NCI-H226 (cell line): ENCODE data around the gene GRAMD4.

Experiments
- DNase-seq: peaks from one replicate; pipeline ENCODE4 v3.0.0-alpha.2; 2015

GRAMD4 gene

DNA sequence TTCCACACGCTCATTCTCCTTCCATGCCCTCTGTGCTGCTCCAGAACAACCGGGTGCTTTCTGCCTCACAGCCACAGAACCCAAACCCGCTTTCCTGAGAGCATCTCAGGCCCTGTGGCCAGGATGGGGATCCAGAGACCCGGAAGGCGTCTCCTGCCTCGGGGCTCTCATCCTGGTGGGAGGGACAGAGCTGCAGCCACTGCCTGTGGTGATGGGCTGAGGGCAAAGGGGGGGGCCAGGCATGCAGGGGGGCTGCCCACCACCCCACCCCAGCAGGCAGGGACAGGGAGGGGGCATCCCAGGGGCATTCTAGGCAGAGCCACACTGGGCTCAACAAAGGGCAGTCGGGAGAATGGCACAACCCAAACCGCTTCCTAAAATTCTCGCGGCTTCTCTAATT, 76.4 kb downstream of the GRAMD4 start:
- no peak for DNase-seq

DNA sequence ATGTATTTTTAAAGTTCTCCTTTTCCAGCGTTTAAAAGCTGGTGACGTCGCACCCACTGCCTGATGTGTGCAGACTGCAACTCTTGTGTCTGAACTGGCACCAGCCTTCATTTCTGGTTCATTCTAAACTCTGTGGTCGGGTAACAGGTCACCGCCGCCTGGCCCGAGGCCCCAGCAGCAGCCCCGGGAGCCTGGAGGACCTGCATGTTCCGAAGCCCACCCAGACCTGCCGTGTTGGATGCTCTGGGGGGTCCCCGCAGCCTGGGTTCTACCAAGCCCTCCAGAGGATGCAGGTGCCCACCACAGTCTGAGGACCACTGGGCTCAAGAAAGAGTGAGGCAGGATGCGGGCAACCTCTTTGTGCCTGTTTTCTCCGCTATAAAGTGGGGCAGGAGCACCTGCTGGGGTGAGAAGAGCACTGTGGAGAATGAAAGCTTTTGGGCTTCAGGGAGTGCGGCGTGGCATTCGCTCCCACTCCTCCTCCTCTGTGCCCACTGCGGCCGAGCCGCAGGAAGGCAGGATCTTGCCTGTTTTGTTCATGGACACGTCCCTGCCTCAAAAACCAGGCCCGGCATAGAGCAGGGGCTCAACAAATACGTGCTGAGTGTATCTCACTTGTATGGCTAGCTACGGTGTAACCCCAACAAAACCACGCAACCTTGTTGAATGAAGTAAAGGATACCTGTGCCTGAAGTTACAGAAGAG, 77.8 kb downstream of the GRAMD4 start:
- no peak for DNase-seq

DNA sequence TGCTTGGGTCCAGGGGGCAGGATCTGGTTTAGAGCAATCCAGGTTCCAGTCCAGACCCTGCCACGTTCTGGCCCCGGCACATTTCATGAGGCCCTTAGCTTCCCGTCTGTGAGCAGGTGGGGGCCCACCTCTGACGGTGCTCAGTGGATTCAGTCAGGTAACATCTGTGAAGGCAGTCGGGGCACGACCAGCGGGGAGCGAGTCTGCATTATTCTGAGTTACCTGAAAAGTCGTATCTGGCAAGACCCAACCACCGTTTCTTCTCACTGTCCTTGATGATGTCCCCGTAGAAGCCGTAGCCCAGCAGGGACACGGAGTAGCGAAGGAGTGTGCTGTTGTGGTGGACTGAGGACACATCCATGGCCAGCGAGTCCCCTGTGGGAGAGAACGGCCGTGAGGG, 78.9 kb downstream of the GRAMD4 start:
- DNase-seq = no peak

DNA sequence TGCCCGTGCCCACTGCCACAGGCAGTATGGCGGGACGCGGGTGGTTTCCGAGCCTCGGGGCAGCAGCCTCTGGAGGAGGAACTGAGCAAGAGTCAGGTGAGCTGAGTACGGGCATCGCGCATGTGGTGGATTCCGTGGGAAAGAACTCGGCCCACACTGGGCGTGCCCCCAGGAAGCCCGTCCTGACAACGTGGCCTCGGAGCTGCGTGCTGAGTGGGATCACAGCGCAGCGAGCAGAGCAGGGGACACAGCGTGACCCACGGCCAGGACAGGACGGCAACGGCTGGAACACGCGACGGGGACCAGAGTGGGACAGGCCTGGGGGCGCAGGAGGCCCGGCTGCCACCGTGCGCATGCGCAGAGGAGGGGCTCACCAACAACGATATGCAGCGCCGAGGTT, 81.1 kb downstream of the GRAMD4 start:
- no peak for DNase-seq

DNA sequence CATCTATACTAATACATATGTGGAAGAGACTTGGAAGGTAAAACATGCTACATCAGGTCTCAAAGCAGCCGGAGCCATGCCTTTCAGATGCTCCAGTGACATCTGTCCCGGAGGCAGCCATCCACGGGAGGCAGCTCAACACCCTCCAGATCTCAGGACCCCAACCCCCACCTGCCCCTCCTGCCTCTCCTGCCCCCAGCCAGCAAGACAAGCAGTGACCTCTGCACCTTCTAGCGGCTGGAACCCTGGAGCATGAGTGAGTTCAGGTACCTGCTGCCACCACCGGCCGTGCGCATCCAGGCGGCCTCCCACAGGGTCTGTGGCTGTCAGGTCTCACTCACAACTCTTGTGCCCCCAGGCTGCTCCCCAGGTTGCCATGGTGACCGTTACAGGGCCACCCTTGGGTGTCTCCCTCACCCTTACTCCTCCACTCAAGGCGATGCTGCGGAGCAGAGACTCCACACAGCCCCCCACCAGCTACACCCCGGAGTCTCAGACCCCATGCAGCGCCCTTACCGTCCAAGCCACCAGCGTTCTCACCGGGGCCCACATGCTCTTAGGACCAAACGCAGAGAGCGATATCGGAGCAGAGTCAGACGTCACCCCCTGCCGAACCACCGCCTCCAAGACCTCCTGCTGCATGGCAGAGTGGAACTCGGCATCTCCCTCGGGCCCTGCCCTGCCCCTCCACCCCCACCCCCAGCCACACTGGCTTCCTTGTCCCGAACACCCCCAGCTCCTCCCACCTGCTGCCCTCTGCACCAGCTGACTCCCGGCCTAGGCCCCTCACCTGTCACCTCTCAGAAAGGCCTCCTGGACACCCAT, 83.2 kb downstream of the GRAMD4 start:
- DNase-seq = no peak

DNA sequence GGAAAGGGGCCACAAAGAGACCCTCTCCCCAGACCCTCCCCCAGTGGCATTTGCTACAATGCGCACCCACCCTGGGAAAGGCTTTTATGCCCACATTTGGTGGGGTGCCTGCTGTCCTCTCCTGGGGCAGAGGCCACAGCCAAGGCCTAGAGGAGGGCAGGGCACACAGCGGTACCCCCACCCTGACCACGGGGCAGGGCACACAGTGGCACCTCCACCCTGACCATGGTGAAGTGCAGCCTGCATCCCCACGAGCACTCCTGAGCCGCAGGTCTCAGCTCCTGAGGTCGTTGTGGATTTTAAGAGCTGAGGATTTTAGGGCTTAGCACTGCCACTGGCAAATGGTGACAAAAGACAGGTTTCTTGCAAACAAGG, 83.8 kb downstream of the GRAMD4 start:
- no peak for DNase-seq

DNA sequence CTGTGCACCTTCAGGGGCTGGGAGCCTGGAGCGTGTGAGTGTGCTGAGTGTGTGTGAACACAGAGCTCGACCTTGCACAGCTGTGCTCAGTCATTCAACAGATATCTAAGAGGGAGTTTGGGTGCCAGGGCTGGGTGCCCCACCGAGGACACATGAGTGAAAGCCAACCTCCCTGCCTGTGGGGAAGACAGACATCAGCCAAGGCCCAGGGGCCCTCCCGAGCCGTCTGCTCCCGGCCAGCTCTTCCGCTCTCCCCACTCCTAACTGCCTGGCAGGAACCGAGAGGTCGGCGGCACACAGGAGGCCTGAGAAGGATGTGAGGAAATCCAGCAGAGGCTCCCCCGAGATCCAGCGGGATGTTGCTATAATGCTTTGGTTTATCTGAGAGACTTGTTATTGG, 85.9 kb downstream of the GRAMD4 start:
- DNase-seq = no peak

DNA sequence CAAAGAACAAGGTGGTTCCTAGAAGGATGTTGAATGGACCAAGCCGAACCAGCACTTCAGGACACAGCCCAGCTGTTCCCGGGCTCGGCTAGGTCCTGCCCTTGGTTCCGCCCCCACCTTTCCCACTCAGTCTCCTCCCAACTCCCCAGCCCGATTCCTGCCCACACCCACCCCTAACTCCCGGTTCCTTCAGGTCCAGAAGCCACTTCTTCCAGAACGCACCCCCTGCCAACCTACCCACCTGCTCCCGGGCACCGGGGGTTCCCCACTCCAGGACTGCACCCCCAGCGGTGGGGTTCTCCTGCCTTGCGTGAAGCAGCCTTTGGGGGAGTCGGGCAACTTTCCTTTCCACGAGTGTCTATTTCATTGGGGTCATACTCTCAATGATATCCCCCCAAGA, 87.1 kb downstream of the GRAMD4 start:
- no peak for DNase-seq

DNA sequence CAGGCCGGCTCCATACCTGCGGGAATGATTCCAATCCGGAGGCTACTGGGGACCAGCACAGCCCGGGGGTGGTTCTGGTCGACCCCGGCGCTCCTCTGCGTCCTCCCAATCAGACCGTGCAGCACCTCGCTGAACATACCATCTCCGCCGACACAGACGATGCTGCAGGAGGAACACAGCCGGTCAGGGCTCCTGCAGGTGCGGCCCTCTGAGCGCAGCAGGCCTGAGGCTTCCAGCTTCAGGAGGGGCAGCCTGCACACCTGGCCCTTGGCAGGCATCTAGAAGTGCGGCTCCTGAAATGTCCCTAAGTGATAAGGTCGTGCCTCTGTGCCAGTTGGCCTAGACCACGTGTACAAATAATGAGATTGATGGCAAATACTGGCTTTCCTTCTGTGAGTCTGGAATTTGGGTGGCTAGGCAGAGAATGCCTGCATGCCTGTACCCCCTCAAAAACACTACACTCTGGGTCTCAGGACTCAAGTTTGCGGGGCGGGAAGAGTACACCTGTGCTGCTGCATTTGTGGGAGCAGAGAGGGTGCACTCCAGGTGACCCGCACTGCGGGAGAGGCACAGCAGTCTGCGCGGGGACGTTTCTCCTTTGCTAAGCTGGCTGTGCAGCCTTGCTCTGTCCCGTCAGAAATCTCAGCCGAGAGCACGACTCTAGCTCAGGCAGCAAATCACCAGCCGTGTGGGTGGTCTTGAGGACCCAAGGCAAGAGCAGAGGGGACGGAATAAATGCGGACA, 87.8 kb downstream of the GRAMD4 start:
- DNase-seq = no peak

DNA sequence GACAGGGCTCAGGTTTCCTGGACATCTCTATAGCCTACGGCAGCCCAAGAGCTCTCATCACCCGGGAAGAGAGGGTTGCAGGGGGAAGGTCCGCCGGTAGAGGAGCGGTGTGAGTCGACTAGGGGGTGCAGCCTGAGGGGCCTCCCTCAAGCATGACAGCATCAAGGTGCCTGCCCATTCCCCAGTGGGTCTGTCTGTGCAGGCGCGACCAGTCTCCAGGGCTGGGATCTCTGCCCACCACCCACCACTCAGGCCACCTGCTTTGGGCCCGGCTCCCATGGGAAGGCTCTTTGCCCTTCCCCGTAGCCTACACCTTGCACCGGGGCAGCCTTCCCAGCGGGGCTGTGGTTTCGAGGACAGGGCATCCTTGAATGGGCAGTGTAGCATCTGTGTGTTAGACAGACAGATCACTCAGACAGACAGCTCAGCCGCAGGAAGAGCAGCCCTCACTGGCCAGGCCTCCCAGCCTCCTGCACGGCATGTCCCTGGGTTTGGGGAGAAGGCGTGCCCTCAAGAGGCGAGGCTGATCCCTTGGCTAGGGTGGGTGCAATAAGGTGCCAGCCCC, 88.7 kb downstream of the GRAMD4 start:
- no peak for DNase-seq

DNA sequence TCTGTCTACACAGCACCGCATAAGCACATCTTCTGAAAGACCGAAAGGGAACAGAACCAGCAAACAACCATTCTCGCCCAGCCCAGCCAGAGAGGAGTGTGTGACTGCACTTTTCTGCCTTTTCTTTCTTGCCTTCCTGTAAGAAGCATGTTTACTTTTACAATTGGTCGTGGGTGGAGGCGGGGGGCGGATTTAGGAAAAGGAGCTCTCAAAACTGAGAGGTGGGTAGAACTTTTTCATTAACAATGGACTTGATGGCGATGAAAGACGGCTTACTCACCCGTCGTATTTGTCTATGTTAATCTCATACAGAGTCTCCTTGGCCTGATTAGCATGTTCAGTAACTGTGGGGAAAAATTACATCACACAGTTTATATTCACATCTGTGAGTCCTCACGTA, 90.6 kb downstream of the GRAMD4 start:
- no peak for DNase-seq

DNA sequence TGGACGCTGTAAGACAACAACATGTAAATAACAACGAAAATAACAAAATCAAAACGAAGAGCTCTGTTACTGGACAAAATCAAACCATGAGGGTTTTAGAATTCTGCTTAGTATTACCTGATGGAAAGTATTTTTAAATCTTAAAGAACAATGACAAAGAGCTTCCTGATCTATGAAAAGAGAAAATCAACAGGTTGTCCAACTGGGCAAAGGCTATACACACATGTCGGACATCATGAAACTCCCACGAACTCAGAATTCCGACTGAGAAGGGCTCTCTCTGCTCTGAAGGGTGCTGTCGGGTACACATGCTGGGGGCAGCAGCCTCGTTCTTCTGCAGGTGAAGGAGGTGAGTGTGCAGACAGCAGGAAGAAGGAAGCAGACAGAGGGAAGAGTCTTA, 92.1 kb downstream of the GRAMD4 start:
- no peak for DNase-seq

DNA sequence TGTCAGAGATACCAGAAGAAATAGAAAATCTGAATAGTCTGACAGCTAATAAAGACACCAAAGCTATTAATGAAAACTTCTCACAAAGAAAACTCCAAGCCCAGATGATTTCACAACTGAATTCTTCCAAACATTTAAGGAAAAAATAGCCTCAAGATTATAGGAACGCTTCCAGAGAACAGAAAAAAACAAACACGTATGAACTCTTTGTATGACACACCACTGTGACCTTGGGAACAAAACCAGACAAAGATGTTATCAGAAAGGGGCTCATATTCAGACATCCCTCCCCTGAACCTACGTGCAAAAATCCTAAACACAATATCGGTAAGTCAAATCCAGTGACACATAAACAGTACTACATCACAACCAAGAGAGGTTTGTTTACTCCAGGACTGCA, 94.4 kb downstream of the GRAMD4 start:
- DNase-seq = no peak

DNA sequence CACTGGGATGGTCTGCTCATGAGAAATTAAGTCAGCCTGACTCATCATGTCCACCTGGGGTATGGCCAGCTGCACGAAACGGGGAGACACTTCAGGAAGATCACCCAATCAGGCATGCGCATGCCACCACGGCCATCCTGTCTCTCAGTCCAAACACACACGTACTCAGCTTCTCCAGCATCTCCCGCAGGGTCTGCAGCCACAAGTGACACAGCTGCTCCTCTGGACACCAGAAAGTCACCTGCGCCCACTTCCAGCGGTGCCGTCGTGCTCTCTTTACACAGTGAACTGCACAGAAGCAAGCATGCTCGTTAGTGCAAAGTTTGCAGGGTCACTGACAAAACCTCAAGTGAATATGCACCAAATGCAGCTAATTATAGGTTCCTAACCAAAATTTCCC, 99.7 kb downstream of the GRAMD4 start:
- no peak for DNase-seq

DNA sequence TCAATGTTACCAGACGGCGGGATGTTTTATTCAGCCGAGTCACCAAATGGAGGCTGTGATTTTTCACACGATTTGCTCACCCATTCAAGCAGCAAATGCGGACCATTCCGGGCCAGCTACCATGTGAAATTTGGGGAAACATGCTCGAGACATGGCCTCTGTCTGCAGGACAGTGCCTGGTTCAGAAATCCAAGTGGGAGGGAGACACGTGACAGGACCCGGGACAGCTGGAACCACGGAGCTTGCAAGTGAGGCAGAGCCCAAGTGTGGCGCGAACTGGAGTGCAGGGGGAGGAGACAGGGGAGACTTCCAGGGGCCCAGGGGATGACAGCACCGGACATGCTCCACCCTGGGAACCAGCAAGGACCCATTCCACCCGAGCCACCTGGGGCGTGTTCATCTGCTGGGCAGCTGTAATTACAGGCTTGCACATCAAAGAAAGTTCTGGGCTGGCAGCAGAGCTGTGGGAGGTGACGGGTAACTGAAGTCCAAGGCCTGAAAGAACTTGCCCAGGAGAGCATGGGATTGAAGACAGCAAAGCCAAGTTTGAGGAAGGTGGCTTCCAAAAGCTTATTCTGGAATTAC, 101.4 kb downstream of the GRAMD4 start:
- no peak for DNase-seq

DNA sequence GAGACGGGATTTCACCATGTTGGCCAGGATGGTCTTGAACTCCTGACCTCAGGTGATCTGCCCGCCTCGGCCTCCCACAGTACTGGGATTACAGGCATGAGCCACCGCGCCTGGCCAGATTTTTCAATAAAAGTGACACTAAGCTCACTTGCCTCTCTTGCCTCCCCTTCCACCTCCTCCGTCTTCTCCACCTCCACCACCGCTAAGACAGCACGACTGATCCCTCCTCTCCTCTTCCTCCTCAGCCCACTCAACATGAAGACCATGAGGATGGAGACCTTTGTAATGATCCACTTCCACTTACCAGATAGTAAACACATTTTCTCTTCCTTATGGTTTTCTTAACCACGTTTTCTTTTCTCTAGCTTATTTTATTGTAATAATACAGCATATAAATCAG, 103.7 kb downstream of the GRAMD4 start:
- DNase-seq = no peak

DNA sequence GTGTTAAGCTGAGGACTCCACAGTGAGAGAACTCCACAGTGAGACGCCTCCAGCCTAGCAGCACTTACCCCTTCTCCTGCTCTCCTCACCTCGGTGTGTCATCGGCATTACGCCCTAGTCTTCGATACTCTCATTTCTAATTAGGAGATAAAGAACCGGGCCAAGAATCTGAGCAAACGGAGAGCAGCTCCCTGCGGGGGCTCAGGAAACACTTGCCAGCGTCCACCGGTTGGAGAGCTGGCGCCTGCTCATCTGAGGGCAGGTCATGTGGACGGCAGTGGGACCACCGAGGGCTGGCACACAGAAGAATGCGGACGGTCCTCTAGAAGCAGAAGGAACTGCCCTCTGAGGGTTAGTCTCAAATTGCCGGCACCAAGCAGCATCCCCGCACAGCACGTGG, 104.9 kb downstream of the GRAMD4 start:
- no peak for DNase-seq

DNA sequence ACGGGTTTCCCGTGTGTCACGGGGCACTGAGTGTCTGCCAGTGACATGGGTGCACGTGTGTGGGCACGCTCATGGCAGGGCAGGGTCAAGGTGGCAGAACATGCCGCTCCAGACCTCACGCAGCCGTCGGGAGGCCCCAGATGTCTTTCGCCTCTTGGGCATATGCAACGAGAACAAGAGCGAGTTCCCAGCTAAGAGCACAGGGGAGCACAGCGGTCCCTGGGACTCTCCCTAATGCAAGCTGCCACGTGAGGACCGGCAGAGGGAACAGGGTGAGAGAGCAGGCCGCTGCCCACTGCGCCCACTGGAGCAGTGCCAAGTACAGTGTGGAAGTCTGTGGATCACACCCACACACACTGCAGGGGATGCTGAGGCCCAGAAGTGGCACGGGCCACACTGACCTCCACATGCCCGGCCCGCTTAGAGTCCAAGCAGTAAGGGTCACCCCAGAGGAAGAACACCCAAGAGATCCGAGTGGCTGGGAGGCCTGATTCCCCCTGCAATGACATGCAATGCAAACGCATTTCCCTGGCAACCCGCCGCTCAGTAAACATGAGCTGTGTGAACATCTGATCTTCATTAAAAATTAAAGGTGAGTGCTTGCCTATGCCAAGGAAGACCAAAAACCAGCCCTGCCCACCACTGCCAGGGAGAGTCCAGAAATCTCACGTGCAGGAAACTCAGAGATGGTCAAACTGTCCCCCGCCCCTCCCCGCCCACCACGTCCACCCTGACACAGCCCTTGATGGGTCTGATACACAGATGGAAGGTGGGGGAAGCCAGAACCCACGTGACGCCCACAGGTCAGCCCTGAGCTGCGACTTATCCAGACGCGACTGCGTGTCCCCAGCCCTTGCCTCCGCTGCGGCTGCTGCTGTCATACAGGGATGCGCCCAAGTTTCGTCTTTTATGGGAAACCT, 106.1 kb downstream of the GRAMD4 start:
- DNase-seq = no peak

DNA sequence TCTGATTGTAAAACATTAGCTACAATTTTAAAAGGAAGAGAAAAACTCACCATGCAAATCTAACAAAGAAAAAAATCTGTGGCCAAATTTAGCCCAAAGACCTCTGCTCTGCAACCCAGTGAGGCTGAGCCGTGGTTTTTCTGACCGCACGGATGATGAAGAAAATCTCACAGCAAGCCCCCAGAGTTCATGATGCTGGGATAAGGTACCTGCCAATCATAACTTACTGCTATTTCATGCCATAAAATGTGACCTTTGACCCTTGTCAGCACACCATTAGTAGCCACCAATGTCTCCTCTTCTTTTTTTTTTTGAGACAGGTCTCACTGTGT, 106.8 kb downstream of the GRAMD4 start:
- no peak for DNase-seq

DNA sequence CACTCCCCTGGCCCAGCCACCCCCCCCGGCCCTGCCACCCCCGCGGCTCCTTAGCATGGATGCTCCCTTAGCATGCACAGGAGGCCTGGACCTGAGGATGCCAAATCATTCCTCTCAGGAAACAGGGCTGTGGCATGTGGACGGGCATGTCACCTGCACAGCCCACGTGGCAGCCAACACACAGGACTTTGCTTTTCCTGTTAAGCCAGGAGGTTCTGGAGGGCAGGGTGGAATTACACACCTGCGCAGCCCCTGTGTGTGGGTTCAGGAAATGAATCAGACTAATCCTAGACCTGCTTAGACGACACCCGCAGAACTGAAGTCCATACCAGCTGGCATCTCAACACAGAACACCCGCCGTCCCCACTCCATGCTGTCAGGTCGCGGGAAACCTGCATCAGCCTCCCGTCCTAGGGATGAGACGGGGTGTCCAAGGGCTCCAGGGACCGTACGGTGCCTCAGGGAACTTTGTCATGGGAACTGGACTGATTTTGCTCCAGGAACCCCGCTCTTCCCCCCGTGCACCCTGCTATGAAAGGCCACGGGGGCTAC, 107.7 kb downstream of the GRAMD4 start:
- no peak for DNase-seq

DNA sequence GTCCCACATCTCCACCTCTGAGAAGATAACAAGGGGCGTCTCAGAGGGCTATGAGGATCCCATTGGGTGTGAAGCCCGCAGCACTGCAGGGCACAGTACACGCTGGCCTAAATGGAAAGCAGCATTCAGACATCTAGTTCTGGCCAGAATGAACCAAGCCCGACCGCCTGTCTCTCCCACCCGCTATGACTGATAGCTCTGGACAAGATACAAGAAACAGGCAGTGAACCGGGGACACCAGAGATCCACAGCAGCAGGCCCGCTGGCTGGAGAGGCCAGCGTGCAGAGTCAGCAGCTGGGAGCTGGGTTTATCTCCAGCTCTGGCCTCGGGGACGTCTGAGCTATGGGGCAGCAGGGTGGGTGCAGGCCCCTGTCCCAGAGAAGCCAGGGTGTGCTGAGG, 108.3 kb downstream of the GRAMD4 start:
- DNase-seq = no peak
